ENCODE measurements around the gene MICA.

The MICA gene

GRCh38 chr6:31462026-31462963 lies 58.9 kb downstream of the MICA start:
- Histone ChIP-seq H2AFZ (ENCODE audit: low read length) (no peak overlapping the region), H3K9me2 (ENCODE audit: low read depth, low read length) (no peaks in the 10 kb centered on the region), H3K4me2 (ENCODE audit: low read length) (no peak overlapping the region)

GRCh38 chr6:31462964-31463870 lies 59.8 kb downstream of the MICA start:
- Histone ChIP-seq H3K4me3 (ENCODE audit: low read depth, low read length, poor library complexity, severe bottlenecking) (no peak overlapping the region), H3K4me2 (ENCODE audit: low read length) (no peak overlapping the region)

More at GRCh38 chr6:31462026-31462963, 58.9 kb downstream of the MICA start:
- no peak overlapping the region for H3K4me3 ChIP-seq (ENCODE audit: low read depth, low read length, poor library complexity, severe bottlenecking)
- no peaks in the 10 kb centered on the region; the same call in 1 of the 2 replicates for H3K27me3 ChIP-seq (ENCODE audit: insufficient read depth, low read length)
- H3K27ac ChIP-seq (ENCODE audit: low read depth, low read length, poor library complexity, severe bottlenecking) = no peak overlapping the region
- H3K9ac ChIP-seq (ENCODE audit: low read length) = no peak overlapping the region
- H3K4me1 ChIP-seq (ENCODE audit: insufficient read depth, low read length, severe bottlenecking) = no peaks in the 10 kb centered on the region
- no peaks in the 10 kb centered on the region for H3K36me3 ChIP-seq (ENCODE audit: insufficient read depth, low read length)
- TF ChIP-seq EZH2 (IDR thresholded peaks at IDR 0.05; ENCODE audit: borderline replicate concordance, low read length) (no peak), CTCF (IDR thresholded peaks at IDR 0.05; ENCODE audit: low read length) (no peak)
- H3K79me2 ChIP-seq (ENCODE audit: insufficient read depth, low read length) = no peaks in the 10 kb centered on the region
- H3F3A ChIP-seq (ENCODE audit: insufficient read depth, low read length) = no peaks in the 10 kb centered on the region
- H3K9me3 ChIP-seq (ENCODE audit: low read length) = no peaks in the 10 kb centered on the region
- no peaks in the 10 kb centered on the region for H4K20me1 ChIP-seq (ENCODE audit: insufficient read depth, low read length)

More at GRCh38 chr6:31462964-31463870, 59.8 kb downstream of the MICA start:
- H3K9me3 ChIP-seq (ENCODE audit: low read length) = no peaks in the 10 kb centered on the region
- no peak overlapping the region for H2AFZ ChIP-seq (ENCODE audit: low read length)
- no peaks in the 10 kb centered on the region; the same call in 1 of the 2 replicates for H3K27me3 ChIP-seq (ENCODE audit: insufficient read depth, low read length)
- H3K9me2 ChIP-seq (ENCODE audit: low read depth, low read length) = no peaks in the 10 kb centered on the region
- no peaks in the 10 kb centered on the region for H3F3A ChIP-seq (ENCODE audit: insufficient read depth, low read length)
- no peaks in the 10 kb centered on the region for H4K20me1 ChIP-seq (ENCODE audit: insufficient read depth, low read length)
- no peaks in the 10 kb centered on the region for H3K4me1 ChIP-seq (ENCODE audit: insufficient read depth, low read length, severe bottlenecking)
- H3K9ac ChIP-seq (ENCODE audit: low read length) = no peak overlapping the region
- H3K27ac ChIP-seq (ENCODE audit: low read depth, low read length, poor library complexity, severe bottlenecking) = no peak overlapping the region
- H3K79me2 ChIP-seq (ENCODE audit: insufficient read depth, low read length) = no peaks in the 10 kb centered on the region
- H3K36me3 ChIP-seq (ENCODE audit: insufficient read depth, low read length) = no peaks in the 10 kb centered on the region
- TF ChIP-seq EZH2 (IDR thresholded peaks at IDR 0.05; ENCODE audit: borderline replicate concordance, low read length) (no peak), CTCF (IDR thresholded peaks at IDR 0.05; ENCODE audit: low read length) (no peak)

Data from OCI-LY1 (cell line).